ENCODE data around the gene DNAJC4.

The DNAJC4 gene

GRCh38 chr11:64275841-64276240, 45.5 kb downstream of the DNAJC4 start:
- H3K27ac ChIP-seq (ENCODE audit: low read length) = no peak overlapping the region

GRCh38 chr11:64276653-64277431, 46.5 kb downstream of the DNAJC4 start:
- Histone ChIP-seq H3K27me3 (ENCODE audit: low read depth, low read length) (no peaks in the 10 kb centered on the region), H3K4me3 (ENCODE audit: low read depth in 1 of 2, low read length in 2 of 2) (no peak overlapping the region), H3K36me3 (ENCODE audit: control insufficient read depth in 1 of 2, insufficient read depth in 2 of 2, low read length in 2 of 2) (peaks cover 5 to 36% of the 10 kb centered on the region in 2 donors), H3K4me1 (ENCODE audit: control insufficient read depth in 1 of 2, insufficient read depth in 2 of 2, low read length in 2 of 2) (peaks cover 0 to 7% of the 10 kb centered on the region in 2 donors), H3K27ac (ENCODE audit: low read length) (no peak overlapping the region), H3K9me3 (ENCODE audit: control insufficient read depth in 1 of 2, low read length in 2 of 2) (no peaks in the 10 kb centered on the region)

More at GRCh38 chr11:64275841-64276240, 45.5 kb downstream of the DNAJC4 start:
- H3K4me3 ChIP-seq (ENCODE audit: low read depth in 1 of 2, low read length in 2 of 2) = no peak overlapping the region
- H3K27me3 ChIP-seq (ENCODE audit: low read depth, low read length) = no peaks in the 10 kb centered on the region
- no peaks in the 10 kb centered on the region for H3K9me3 ChIP-seq (ENCODE audit: control insufficient read depth in 1 of 2, low read length in 2 of 2)
- H3K4me1 ChIP-seq (ENCODE audit: control insufficient read depth in 1 of 2, insufficient read depth in 2 of 2, low read length in 2 of 2) = peaks cover 0 to 9% of the 10 kb centered on the region in 2 donors
- peaks cover 5 to 36% of the 10 kb centered on the region in 2 donors for H3K36me3 ChIP-seq (ENCODE audit: control insufficient read depth in 1 of 2, insufficient read depth in 2 of 2, low read length in 2 of 2)

- no peak overlapping the region for H3K4me3 ChIP-seq (ENCODE audit: low read depth in 1 of 2, low read length in 2 of 2)
- no peak overlapping the region for H3K27ac ChIP-seq (ENCODE audit: low read length)
- no peaks in the 10 kb centered on the region for H3K9me3 ChIP-seq (ENCODE audit: control insufficient read depth in 1 of 2, low read length in 2 of 2)
- no peaks in the 10 kb centered on the region for H3K27me3 ChIP-seq (ENCODE audit: low read depth, low read length)
- H3K4me1 ChIP-seq (ENCODE audit: control insufficient read depth in 1 of 2, insufficient read depth in 2 of 2, low read length in 2 of 2) = peaks cover 0 to 9% of the 10 kb centered on the region in 2 donors
- peaks cover 5 to 43% of the 10 kb centered on the region in 2 donors for H3K36me3 ChIP-seq (ENCODE audit: control insufficient read depth in 1 of 2, insufficient read depth in 2 of 2, low read length in 2 of 2)
Observed at GRCh38 chr11:64278576-64279190, 48.3 kb downstream of the DNAJC4 start.

GRCh38 chr11:64281957-64282770, 51.8 kb downstream of the DNAJC4 start:
- Histone ChIP-seq H3K36me3 (ENCODE audit: control insufficient read depth in 1 of 2, insufficient read depth in 2 of 2, low read length in 2 of 2) (peaks cover 5 to 24% of the 10 kb centered on the region in 2 donors), H3K27me3 (ENCODE audit: low read depth, low read length) (no peaks in the 10 kb centered on the region), H3K9me3 (ENCODE audit: control insufficient read depth in 1 of 2, low read length in 2 of 2) (no peaks in the 10 kb centered on the region), H3K4me1 (ENCODE audit: control insufficient read depth in 1 of 2, insufficient read depth in 2 of 2, low read length in 2 of 2) (peaks cover 4 to 26% of the 10 kb centered on the region in 2 donors), H3K4me3 (ENCODE audit: low read depth in 1 of 2, low read length in 2 of 2) (no peak overlapping the region), H3K27ac (ENCODE audit: low read length) (no peak overlapping the region)

GRCh38 chr11:64283092-64283491, 52.7 kb downstream of the DNAJC4 start:
- H3K27ac ChIP-seq (ENCODE audit: low read length) = no peak overlapping the region
- H3K9me3 ChIP-seq (ENCODE audit: control insufficient read depth in 1 of 2, low read length in 2 of 2) = no peaks in the 10 kb centered on the region
- H3K36me3 ChIP-seq (ENCODE audit: control insufficient read depth in 1 of 2, insufficient read depth in 2 of 2, low read length in 2 of 2) = peaks cover 5 to 16% of the 10 kb centered on the region in 2 donors
- H3K27me3 ChIP-seq (ENCODE audit: low read depth, low read length) = no peaks in the 10 kb centered on the region
- H3K4me1 ChIP-seq (ENCODE audit: control insufficient read depth in 1 of 2, insufficient read depth in 2 of 2, low read length in 2 of 2) = peaks cover 4 to 26% of the 10 kb centered on the region in 2 donors
- H3K4me3 ChIP-seq (ENCODE audit: low read depth in 1 of 2, low read length in 2 of 2) = peak overlapping the region in 1 of 2 donors; percentile 95

Measured in muscle layer of duodenum (tissue), 2 donors.